HG02610 (cell line): ENCODE measurements around the gene NCOA6.

Source experiments
- ATAC-seq: cut with Tn5 transposase; IDR thresholded peaks from one replicate; pipeline ENCODE4 v1.9.1; 2021; ENCODE audit warnings: mild to moderate bottlenecking, moderate library complexity; ENCODE audit not compliant: unreplicated experiment

NCOA6 gene

DNA sequence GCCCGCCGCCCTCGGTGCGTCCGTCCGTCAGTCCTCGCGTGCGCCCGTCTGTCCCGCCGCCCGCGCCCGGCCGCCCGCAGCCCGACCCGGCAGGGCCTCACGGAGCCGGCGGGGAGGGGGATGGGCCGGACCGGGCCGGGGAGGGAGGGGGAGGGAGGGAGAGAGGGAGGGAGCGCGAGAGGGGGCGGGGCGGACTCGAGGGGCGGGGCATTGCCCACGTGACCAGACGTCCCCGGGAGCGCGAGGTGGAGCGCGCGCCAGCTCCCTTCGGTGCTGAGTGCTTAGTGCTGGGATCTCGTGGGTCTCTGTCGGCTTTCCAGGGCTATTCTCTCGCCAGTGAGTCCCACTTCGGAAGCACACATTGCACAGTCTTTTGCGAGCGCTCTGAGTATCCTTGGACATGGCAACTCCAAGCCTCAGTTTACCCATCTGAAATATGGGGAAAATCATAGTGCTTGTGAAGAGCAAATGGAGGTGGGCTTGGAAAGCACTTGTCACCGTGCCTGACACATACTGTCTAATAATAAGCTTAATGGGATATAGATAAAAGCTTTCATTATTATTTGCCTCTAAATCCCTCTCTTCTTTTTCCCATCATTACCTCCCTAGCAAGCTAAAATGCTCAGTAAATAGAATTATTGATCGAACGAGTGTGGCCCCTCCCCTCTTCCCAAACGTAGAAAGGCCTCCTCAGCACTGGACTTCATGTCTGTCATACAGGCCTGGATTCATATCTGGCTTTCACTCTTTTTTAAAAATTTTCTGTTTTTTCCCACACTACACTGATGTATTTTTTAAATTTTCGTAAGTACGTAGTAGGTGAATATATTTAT lies at the start of gene NCOA6:
TSS of gene NCOA6 (minus strand) at position 122 of the 833 bp plus-strand sequence. CDS start 43,296 bp downstream, outside the sequence.
- ATAC-seq: peak; percentile 61

DNA sequence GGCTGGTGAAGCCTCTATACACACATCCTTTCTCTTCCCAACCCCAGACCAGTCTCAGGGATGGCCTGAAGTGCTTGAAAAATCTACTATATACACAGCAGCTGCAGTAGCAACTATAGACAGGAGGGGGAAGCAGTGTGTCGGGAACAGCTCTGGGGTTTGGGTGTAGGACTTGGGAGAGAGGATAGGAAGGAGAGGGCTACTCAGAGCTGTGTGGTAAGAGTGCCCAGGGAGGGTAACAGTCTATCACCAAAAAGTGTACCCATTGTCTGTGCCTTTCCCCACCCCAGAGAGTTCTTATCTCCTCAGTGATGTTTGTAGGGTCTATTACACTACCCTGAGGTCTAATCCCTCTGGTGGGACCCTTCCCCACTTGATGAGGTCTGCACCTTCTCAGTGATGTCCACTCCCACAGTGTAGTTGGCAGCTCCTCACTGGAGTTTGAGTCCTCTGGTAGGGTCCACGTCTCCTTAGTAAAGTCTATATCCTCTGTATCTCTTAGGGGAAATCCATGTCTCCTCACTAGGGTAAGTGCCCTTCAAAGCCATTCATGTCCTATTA lies 48.7 kb upstream of the NCOA6 start:
- no peak for ATAC-seq

DNA sequence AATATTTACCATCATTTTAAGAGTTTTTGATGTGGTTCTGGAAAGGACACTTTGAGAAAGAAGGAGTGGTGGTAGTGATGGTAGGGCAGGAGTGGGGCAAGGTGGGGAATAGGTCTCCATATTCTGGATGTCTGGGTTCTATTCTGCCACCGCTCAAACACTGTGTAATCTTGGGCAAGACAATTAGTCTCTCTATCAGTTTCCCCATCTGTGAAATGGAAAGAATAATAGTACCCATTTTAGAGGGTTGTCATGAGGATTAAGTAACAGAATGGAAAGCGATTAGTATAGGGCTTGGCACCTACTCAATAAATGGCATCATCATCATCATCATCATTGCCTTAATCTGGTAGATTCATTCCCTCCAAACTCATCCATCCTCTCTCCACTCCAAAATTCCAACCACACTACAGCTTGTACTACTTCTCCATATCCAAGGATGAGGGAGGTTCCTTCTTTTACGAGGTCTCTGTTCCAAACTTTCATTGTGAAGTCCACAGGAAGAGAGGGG lies 48.2 kb upstream of the NCOA6 start:
- ATAC-seq: no peak

DNA sequence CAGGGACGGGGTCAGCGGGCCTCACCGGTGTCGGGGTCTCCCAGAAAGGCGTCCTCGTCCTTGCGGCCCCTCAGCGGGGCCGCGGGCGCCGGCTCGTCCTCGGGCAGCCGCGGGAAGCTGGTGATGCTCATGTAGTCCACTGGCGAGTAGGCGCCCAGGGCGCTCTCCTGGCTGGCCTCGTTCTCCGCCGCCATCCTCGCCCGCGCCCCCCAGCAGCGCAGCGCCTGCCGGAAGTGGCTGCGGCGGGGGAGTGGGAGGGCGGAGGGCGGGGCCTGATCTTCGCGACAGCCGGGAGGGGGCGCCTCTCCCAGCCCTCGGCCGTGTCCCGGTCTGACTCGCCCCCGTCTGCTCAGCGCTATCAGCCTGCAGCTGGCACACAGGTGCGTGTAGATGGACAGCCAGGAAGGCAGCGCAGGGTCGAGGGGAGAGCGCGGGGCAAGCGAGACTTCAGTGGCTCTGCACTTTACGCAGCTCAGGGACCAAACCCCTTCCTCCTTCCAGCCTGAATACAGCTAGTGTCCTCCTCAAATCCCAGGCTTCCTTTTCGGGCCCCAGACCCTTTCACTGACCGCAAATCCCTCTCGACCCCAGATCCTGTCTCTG lies 47.3 kb upstream of the NCOA6 start, which contains the start of gene GGT7:
TSS of gene GGT7 (minus strand) at position 235 of the 603 bp plus-strand sequence. CDS start at position 194, 41 bp downstream.
- peak; percentile 53 for ATAC-seq

DNA sequence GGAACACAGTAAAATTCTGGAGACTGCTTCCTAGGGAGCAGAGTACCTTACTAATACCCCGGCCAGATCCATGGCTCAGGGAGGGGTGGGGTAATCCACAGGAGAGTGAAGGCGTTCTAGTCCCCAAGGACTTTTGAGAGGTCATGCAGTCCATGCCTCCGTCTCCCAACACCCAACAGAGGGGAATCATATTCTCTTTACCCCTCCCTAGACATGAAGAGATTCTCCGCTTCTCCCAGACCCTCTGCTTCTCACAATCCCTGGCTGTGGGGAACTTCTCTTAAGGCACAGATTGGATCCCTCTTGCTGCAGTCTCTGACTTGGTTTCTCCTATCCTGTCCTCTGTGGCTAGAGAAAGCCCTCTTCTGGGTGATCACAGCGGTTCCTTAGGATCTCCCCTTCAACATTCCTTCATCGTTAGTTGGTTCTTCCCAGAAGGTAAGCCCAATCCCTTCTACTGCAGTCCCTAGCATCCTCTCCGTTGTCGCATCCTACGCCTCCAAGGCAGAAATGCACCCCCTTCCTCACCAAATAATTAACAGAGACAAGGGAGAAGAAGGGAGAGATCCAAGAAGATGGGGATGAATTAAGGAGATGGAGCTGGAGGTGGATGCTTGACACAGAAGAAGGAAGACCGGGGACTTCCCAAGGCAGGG lies 46.6 kb upstream of the NCOA6 start:
- ATAC-seq: no peak

DNA sequence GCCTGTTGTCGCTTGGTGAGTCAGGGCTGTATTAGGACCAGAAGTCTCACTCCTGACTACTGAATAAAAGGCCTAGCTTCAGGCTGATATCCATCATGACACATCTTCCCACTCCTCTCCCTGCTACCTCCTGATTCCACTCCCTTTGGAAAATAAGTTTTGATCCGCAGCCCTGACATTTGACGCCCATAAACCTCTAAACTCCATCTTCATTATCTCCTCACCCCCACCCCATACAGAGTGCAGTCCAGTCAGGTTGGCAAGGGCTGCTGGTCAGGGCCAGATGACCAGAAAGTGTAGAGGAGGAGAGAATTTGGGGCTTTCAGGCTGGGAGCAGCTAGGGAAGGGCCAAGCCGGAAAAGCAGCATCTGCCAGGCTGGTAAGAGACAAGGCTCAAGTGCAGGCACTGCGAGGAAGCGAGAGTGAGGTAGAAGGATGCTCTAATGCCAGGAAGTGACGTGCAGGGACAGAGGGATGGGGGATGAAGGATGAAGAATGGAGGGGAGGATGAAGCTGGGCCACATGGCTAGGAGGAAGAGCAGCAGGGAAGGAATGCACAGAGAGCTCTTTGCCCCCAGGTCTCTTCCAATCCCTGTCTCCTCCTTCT lies 46.0 kb upstream of the NCOA6 start:
- ATAC-seq: no peak

DNA sequence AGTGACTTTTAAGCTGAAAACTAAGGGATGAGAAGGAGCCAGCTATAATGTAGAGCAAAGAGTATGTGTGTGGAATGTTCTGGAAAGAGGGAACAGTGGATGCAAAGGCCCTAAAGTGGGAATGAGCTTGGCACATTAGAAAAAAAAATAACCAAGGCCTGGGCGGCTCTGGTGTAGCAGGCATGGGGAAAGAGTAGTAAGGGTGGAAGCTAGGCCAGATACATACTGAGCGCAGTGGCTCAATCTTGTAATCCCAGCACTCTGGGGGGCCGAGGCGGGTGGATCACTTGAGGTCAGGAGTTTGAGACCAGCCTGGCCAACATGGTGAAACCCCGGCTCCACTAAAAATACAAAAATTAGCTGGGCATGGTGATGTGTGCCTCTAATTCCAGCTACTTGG lies 38.8 kb upstream of the NCOA6 start:
- no peak for ATAC-seq

DNA sequence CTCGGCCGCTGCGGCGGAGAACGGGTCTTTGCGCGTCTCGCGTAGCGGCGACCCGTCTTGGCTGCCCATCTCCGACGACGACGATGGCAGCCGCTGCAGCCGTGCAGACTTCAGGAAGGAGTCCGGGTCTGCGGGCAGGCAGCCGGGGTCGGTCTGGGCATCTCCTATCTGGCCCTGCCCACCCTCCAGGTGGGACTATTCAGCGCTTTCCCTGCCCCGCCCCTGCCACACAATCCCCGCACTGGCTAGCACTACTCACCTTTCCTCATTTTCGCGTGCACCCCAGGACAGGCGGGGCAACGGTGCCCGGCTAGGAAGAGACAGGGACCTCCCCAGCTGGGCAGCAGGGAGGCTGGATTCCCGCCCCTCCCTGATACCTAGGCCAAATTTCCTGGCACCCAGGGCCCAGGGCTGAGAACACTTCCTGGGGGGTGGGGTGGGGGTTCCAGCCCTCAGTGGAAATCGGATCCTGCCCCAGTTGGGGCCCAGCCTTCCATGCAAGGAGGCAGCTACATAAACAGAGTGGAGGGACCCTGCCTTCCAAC lies 38.0 kb upstream of the NCOA6 start:
- no peak for ATAC-seq

DNA sequence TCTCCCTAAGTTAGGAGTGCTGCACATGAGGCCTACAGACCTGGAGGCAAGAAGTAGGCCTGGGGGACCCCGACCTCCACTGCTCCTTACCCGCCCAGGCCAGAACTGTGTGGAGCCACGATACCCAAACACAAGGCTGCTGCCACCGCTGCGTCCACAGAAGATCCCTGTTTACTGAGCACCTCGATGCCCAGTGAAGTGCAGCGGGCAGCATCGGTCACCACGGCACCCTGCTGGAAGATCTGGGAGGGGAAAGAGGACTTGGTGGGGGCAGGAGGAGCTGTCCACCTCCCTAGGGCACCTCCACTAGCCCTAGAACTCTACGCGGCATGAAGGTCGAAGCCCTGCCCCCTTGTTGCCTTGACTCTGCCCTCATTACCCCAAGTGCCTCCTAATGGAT lies 37.3 kb upstream of the NCOA6 start:
- no peak for ATAC-seq

DNA sequence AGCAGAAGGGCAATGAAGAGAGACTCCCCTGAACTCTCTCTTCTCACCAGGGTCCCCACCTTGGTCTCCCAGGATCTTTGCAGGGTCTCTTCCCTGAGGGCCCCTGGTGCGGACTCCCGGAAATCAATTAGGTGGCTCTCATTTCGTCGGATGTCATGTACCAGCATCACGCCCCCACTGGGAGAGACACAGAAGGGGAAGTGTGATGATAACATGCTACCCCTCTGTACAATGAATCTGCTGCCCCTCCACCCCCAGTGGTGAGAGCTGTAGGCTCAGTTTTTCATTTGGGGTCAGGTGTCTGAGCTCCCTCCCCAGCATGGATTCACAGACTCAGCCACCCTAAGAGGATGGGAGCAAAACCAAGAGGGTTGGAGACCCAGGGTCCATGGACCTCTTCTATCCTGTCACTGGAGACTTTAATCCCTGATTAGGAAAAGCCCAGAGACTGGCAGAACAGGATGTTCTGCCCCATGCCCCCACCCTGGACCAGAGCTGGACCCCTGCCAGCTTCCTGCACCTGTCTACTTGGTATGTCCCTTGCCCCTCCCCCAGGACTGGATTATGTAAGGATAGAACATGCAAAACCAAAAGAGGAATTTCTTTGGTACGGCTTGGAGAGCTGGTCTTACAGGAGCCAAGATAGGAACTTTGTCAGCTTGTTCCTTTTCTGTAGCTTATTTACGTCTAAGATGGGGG lies 36.1 kb upstream of the NCOA6 start:
- no peak for ATAC-seq

DNA sequence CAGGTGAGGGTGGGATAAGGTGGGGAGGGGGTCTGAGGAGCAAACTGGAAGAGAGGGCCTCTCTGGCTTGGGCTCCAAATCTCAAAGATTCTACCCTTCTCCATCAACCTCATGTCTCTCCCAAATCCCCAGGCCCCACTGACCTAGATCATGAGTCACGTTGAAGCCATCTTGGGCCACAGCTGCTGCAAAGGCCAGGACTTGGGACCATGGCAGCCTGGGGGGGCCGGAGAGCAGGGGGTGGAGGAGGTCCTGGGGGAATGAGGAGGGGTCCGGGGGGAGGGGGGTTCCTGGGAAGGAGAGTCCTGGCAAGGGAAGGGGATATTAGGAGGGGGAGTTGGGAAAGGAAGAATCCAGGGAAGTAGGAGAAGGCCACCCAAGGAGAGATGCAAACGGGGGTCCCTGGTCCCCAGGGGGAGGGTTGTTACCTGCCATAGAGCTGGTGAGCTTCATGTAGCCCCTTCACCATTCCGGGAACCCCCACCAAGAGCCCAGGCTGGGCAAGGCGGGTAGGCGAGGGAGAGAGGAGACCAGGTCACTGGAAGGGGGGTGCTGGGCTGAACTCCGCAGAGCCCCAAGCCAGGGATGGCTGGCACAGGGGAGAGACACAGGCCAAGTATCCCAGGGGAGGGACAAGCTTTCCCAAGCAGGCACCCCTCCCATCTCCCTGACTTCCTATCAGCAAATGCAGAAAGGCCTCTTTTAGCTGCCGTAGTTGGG lies 34.5 kb upstream of the NCOA6 start:
- ATAC-seq: no peak

DNA sequence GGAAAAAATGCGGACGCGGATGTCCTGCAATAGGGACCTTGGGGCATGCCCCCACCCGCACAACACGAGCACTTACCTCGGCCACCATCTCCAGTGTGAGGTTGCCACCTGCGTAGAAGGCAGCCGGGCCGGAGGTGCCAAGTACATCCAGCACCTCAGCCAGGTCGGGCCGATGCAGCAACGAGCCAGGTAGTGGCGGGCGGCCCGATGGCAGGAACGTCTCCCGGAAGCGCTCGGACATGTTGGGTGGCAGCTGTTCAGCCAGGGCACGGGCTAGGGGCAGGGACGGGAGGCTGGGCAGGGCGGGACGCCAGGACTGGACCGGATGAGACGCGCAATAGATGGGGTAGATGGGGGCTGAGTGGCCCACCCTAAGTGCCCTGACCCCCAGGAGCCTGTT lies 33.9 kb upstream of the NCOA6 start:
- no peak for ATAC-seq

DNA sequence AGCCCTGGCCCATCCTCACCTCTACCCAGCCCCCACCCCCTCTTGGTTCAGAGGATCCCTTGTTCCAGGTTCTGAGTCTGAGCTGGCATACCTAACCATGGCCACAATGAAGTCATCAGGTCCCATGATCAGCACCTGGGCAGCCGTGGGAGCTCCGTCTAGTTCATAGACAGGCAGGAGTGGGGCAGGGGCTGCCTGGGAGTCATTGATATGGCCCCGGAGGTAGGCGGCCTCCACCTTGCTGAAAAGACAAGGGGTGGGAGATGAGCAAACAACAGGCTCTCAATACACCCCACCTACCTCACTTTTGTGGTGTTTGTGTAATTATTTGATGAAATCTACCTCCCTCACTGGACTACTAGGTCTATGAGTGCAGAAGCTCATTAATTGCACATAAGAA lies 26.8 kb upstream of the NCOA6 start:
- no peak for ATAC-seq

DNA sequence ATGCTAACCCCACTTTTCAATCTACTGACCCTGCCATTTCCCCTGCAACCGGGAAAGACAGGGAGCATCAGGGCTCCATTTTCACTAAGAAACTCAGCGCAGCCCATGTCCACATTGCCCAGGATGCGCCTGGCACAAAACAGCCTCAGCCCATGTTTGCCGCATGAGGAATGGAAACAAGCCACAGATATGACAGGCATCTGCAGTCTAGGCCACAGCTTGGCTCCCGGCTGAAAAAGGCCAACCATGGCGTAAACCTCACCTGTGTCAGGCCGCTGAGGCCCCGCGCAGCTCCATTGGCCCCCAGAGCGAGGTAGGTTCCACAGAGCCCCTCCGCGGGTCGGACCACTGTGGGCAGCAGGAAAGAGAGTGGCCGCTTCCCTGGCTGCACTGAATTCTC lies 25.5 kb upstream of the NCOA6 start:
- no peak for ATAC-seq

DNA sequence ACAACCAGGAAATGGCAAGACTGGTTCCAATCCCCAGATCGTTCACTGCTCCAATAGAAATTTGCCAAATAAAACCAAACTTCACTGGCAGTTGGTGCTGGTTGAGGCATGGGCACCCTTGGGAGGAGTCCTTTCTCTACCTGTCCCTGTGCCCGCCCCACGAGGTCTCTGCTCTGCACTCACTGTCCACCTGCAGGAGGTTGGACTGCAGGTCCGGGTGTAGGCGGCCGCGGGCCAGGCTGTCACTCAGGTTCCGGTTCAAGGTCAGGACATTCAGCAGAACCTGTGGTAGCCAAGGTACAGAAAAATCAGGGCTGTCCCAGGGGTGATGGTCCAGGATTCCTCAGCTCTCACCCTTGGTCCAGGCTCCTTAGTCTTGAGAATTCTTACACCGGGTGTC lies 24.3 kb upstream of the NCOA6 start:
- ATAC-seq: no peak

DNA sequence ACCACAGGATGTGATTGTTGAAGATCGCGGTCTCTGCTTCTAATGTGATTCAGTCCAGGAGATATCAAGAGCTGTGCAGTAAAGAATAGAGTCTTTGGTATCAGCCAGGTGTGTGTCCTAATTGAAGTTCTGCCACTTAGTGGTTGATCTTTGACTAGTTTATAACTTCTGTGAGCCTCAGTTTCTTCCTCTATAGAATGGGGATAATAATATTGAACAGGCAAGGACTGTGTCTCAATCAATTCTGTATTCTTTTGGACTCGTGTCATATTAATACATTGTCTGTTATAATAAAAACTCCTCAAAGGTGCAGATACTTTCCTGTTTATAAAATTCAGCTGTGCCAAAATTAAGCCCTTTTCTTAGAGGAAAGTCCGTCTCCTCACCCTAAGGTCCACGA lies 23.1 kb upstream of the NCOA6 start:
- no peak for ATAC-seq

DNA sequence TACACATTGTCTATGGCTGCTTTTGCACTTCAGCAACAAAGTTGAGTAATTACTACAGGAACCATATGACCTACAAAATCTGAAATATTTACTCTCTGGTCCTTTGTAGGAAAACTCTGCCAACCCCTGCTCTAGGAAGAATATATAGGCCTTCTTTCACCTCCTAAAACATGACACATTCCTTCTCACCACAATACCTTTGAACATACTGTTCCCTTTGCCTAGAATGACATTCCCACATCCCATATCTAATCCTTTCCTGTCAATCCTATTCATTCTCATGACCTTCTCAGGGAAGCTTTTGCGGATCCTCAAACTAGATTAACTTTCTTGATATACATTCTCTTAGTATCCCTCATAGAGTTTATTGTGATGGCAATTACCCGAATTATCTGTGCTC lies 18.0 kb upstream of the NCOA6 start:
- ATAC-seq: no peak

DNA sequence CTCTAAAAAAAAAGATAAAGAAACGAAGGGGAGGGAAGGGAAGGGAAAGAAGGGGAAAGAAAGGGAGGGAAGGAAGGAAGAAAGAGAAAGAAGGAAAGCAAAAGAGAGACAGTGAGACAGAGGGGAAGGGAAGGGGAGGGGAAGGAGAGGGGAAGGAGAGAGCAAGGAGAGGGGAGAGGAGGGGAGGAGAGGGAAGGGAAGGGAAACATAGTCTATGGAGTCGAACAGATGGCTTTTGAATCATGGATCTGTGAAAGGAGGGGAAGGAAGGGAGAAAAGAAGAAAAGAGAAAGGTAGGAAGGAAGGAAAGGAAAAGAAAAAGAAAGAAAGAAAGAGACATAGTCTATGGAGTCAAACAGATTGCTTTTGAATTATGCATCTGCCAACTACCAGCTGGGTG lies 16.7 kb upstream of the NCOA6 start:
- no peak for ATAC-seq

DNA sequence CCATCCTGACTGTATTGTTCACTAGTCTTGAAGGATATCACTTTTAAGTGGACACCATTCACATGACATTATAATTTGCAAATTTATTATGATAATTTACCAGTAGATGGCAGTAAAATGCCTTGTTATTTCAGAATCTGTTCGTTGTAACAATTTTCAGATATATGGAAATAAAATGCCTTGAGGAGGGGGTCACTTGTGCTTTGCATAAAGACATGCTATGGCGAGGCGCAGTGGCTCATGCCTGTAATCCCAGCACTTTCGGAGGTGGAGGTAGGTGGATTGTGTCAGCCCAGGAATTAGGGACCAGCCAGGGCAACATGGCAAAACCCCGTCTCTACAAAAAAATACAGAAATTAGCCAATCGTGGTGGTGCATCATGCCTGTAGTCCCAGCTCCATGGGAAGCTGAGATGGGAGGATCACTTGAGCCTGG lies 9.0 kb upstream of the NCOA6 start:
- no peak for ATAC-seq
